ENCODE data around the gene TSHZ2. TPM values are rescaled to one million over a fixed set of nuclear protein-coding genes. Genes with fewer than 3 reads are reported as not detected.

TSHZ2 gene
- total RNA-seq, 2 experiments from 2014 or later: 8.1 to 9.2 TPM

DNA sequence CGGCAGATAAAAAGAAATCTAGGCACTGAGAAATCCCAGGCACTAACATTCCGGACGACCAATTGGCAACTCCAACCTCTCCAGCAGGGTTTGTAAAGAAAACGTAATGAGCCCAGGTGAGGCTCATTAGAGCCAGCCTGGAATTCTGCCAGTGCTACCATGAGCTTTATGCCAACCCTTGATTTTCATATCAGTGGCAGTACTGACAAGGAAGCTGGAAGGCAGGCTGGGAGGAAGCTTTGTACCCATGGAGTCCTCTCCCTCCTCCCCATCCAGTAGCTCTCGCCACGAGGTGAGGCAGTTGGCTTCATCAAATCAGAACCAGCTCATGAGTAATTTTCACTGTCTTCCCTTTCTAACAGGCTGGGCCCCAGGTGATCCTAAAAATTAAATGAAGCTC, 371.3 kb downstream of the TSHZ2 start:
- H3K27ac Mint-ChIP-seq: no peak overlapping the region
- CTCF ChIA-PET: no interaction called here

GRCh38 chr20:53344891-53345290, 372.7 kb downstream of the TSHZ2 start:
- H3K4me3 Mint-ChIP-seq: no peak overlapping the region
- DNase-seq: no peak
- ChIA-PET CTCF (no interaction called here), POLR2A (no interaction called here)
- H3K4me1 Mint-ChIP-seq: peaks cover 4% of the 10 kb centered on the region
- H3K27ac Mint-ChIP-seq: no peak overlapping the region
- H3K27me3 Mint-ChIP-seq: no peaks in the 10 kb centered on the region
- no peaks in the 10 kb centered on the region for H3K9me3 Mint-ChIP-seq
- H3K36me3 Mint-ChIP-seq (ENCODE audit: low read depth): no peaks in the 10 kb centered on the region

More for the DNA sequence above, 371.3 kb downstream of the TSHZ2 start:
- Mint-ChIP-seq H3K36me3 (ENCODE audit: low read depth) (no peaks in the 10 kb centered on the region), H3K4me1 (peaks cover 4% of the 10 kb centered on the region), H3K4me3 (no peak overlapping the region), H3K27me3 (no peaks in the 10 kb centered on the region), H3K9me3 (no peaks in the 10 kb centered on the region)
- DNase-seq: no peak
- POLR2A ChIA-PET: no interaction called here

DNA sequence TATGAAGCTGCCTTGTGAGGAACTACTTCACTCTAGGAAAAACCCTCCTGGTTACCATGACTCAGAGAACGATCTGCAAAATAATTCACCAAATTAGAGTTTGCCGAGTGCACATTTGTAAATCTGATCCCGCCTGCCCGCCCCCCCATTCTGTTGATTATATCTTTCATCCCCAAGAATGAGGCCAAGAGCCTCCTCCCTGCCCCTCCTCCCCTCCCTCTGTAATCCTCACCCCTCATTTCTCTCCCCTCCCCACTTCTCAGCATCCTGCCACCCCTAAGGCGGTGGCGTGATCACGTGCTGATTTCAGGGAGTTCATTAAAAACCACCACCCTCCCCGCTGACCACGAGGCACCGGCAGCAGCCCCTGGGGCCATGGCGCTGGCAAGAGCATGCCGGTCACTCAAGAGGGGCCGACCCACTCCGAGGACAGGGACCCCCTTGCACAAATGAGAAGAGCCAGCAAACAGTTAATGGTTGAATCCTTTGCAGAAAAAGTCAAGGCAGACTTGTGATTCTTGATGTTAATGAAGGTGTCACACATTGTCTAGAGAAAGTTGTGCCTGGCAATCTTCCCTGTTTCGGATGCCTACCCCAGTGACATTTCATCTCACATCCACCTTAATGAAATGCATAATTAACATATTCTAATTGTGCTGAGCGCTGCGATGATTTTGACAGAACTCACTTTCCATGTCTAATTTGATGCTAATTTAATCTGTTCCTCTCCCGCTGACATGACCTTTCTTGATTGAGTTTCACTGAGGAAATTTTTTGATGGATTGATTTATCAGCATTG, 373.6 kb downstream of the TSHZ2 start:
- CTCF ChIA-PET: no interaction called here
- DNase-seq: no peak
- H3K27ac Mint-ChIP-seq: no peak overlapping the region

DNA sequence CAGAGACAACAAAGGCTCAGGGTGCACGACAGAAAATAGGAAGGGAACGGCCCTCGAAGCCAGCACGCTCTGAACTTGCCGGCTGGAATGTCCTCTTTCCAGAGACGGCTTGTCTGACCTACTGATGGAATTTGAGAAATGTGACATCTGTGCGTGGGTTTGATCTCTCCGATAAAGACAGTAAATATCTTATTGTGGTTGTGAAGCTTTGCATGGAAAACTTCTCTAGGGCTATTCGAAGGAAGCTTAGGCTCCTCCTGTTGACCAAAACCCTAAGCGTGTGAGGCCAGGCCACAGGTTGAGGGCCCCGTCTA, 374.1 kb downstream of the TSHZ2 start:
- no peak for DNase-seq
- ChIA-PET CTCF (no interaction called here), POLR2A (no interaction called here)
- H3K36me3 Mint-ChIP-seq (ENCODE audit: low read depth): no peaks in the 10 kb centered on the region
- no peaks in the 10 kb centered on the region for H3K9me3 Mint-ChIP-seq
- H3K4me3 Mint-ChIP-seq: no peak overlapping the region
- H3K4me1 Mint-ChIP-seq: peaks cover 4% of the 10 kb centered on the region
- no peak overlapping the region for H3K27ac Mint-ChIP-seq
- no peaks in the 10 kb centered on the region for H3K27me3 Mint-ChIP-seq

More for the DNA sequence above, 373.6 kb downstream of the TSHZ2 start:
- H3K9me3 Mint-ChIP-seq: no peaks in the 10 kb centered on the region
- no peaks in the 10 kb centered on the region for H3K27me3 Mint-ChIP-seq
- no peak overlapping the region for H3K4me3 Mint-ChIP-seq
- POLR2A ChIA-PET: no interaction called here
- H3K4me1 Mint-ChIP-seq: peaks cover 4% of the 10 kb centered on the region
- H3K36me3 Mint-ChIP-seq (ENCODE audit: low read depth): no peaks in the 10 kb centered on the region

DNA sequence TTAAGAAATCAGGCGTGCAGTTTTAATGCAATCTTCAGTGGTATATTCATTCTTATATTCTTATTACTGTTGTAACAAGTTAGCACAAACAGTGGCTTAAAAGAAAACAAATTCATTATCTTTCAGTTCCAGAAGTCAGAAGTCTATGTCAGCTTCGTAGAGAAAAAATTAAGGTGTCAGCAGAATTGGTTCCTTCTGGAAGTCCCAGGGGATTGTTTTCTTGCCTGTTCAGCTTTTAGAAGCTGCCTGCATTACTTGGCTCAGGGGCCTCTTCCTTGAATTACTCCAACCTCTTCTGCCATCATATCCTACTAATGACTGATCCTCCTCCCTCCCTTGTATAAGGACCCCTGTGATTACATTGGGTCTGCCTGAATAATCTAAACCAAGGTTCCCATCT, 377.6 kb downstream of the TSHZ2 start:
- H3K27ac Mint-ChIP-seq: no peak overlapping the region
- no peaks in the 10 kb centered on the region for H3K36me3 Mint-ChIP-seq (ENCODE audit: low read depth)
- ChIA-PET CTCF (no interaction called here), POLR2A (no interaction called here)
- H3K4me1 Mint-ChIP-seq: peaks cover 8% of the 10 kb centered on the region
- no peak for DNase-seq
- H3K4me3 Mint-ChIP-seq: no peak overlapping the region
- H3K27me3 Mint-ChIP-seq: no peaks in the 10 kb centered on the region
- H3K9me3 Mint-ChIP-seq: no peaks in the 10 kb centered on the region

GRCh38 chr20:53352727-53353440, 380.7 kb downstream of the TSHZ2 start:
- Mint-ChIP-seq H3K9me3 (peaks cover 15% of the 10 kb centered on the region), H3K27ac (no peak overlapping the region), H3K4me1 (peaks cover 4% of the 10 kb centered on the region), H3K27me3 (no peaks in the 10 kb centered on the region), H3K4me3 (no peak overlapping the region), H3K36me3 (ENCODE audit: low read depth) (peaks cover 8% of the 10 kb centered on the region)
- no peak for DNase-seq
- ChIA-PET POLR2A (interaction anchor here (0.7 kb wide), 1 partner anchor 839 kb away, joined by 4 read pairs; no protein-coding TSS in a partner anchor), CTCF (no interaction called here)

DNA sequence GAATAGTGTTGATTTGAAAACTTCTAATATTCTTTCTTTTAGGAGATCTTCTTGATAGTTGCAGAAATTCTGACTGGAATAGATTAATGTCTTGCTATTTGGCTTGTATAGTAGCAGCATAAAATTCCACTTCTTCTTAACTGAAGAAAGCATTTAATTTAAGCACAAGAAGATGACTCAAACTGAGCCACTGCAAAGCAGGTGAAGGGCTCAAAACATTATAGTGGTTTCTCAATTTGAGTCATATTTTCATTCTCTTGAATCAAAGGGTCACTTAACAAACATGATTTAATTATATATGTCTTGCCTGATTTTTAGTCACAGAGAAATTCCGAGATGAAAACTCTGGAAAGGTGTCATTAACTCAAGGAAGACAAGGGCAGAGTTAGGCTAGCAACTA, 382.2 kb downstream of the TSHZ2 start:
- DNase-seq: no peak
- H3K9me3 Mint-ChIP-seq: peaks cover 15% of the 10 kb centered on the region
- H3K36me3 Mint-ChIP-seq (ENCODE audit: low read depth): peaks cover 8% of the 10 kb centered on the region
- H3K4me1 Mint-ChIP-seq: peaks cover 4% of the 10 kb centered on the region
- H3K27ac Mint-ChIP-seq: no peak overlapping the region
- no peak overlapping the region for H3K4me3 Mint-ChIP-seq
- no peaks in the 10 kb centered on the region for H3K27me3 Mint-ChIP-seq
- CTCF ChIA-PET: no interaction called here
- POLR2A ChIA-PET: no interaction called here

DNA sequence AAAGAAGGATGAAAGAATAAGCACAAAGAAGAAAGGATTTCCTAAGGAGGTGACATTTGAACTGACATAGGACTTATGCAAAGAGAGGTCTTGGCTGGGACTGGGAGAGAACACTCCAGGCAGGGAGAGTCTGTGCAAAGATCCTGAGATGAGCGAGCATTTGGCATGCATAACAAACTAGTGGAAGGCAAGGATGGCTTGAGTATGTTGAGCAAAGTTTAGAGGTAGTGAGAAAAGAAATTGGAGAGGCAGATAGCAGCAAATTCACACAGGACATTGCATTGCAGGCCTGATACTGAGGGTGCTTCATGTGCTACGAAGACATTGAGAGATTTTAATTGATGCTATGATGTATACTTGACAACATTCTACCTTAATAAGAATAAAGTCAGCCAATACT, 383.6 kb downstream of the TSHZ2 start:
- Mint-ChIP-seq H3K9me3 (peaks cover 15% of the 10 kb centered on the region), H3K27me3 (no peaks in the 10 kb centered on the region), H3K4me3 (no peak overlapping the region), H3K36me3 (ENCODE audit: low read depth) (peaks cover 8% of the 10 kb centered on the region), H3K27ac (no peak overlapping the region), H3K4me1 (peaks cover 4% of the 10 kb centered on the region)
- ChIA-PET POLR2A (no interaction called here), CTCF (no interaction called here)
- DNase-seq: no peak

DNA sequence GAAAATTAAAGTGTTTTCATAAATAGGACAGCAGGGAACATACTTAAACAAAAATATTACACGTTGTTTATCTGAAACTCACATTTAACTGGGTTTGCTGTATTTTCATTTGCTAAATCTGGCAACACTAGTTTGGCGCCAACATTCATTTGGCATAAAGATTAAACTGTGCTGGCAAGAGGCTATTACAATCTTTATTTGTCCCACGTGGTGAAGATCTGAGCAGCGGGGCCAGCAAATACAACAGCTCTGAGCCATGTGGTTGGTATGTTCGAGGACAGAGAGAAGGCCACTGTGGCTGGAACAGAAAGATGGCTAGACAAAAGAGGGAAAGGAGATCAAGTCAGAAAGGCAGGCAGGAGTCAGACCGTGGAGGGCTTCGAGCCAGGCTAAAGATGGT, 387.3 kb downstream of the TSHZ2 start:
- H3K4me3 Mint-ChIP-seq: no peak overlapping the region
- peaks cover 8% of the 10 kb centered on the region for H3K36me3 Mint-ChIP-seq (ENCODE audit: low read depth)
- no peaks in the 10 kb centered on the region for H3K4me1 Mint-ChIP-seq
- no peak for DNase-seq
- H3K27me3 Mint-ChIP-seq: no peaks in the 10 kb centered on the region
- ChIA-PET CTCF (interaction anchor here (0.6 kb wide), 1 partner anchor 35 kb away, joined by 3 read pairs; no protein-coding TSS in a partner anchor), POLR2A (no interaction called here)
- H3K27ac Mint-ChIP-seq: no peak overlapping the region
- peaks cover 15% of the 10 kb centered on the region for H3K9me3 Mint-ChIP-seq

GRCh38 chr20:53360852-53361251, 388.7 kb downstream of the TSHZ2 start:
- H3K27me3 Mint-ChIP-seq: no peaks in the 10 kb centered on the region
- no peak overlapping the region for H3K4me3 Mint-ChIP-seq
- peaks cover 7% of the 10 kb centered on the region for H3K9me3 Mint-ChIP-seq
- no peak for DNase-seq
- ChIA-PET CTCF (no interaction called here), POLR2A (no interaction called here)
- no peaks in the 10 kb centered on the region for H3K4me1 Mint-ChIP-seq
- H3K27ac Mint-ChIP-seq: no peak overlapping the region
- H3K36me3 Mint-ChIP-seq (ENCODE audit: low read depth): peaks cover under 1% of the 10 kb centered on the region

- no peaks in the 10 kb centered on the region for H3K27me3 Mint-ChIP-seq
- ChIA-PET CTCF (no interaction called here), POLR2A (no interaction called here)
- no peaks in the 10 kb centered on the region for H3K36me3 Mint-ChIP-seq (ENCODE audit: low read depth)
- H3K27ac Mint-ChIP-seq: no peak overlapping the region
- H3K9me3 Mint-ChIP-seq: no peaks in the 10 kb centered on the region
- no peaks in the 10 kb centered on the region for H3K4me1 Mint-ChIP-seq
- no peak for DNase-seq
- no peak overlapping the region for H3K4me3 Mint-ChIP-seq
Measured at GRCh38 chr20:53362736-53363135, 390.6 kb downstream of the TSHZ2 start.

DNA sequence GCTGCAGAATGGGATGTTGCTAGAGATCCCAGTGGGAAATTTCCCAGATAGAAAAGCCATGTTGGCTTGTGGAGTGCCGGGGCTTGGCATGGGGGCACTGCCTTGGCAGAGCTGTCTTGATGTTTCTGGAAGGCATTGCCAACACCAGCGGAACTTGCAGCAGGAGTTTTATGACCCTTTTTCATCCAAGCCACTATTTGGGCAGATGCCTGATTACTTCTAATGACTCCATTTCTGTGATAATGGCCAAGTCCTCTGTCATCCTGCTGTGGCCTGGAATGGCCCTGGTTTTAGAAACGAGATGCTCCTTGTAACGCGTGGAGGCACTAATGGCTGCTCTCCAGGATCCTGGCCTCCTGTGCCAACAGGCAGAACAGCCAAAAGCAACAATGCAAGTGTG, 392.5 kb downstream of the TSHZ2 start:
- Mint-ChIP-seq H3K36me3 (ENCODE audit: low read depth) (no peaks in the 10 kb centered on the region), H3K4me3 (no peak overlapping the region), H3K27ac (no peak overlapping the region), H3K4me1 (no peaks in the 10 kb centered on the region), H3K9me3 (no peaks in the 10 kb centered on the region), H3K27me3 (no peaks in the 10 kb centered on the region)
- ChIA-PET CTCF (no interaction called here), POLR2A (no interaction called here)
- no peak for DNase-seq

DNA sequence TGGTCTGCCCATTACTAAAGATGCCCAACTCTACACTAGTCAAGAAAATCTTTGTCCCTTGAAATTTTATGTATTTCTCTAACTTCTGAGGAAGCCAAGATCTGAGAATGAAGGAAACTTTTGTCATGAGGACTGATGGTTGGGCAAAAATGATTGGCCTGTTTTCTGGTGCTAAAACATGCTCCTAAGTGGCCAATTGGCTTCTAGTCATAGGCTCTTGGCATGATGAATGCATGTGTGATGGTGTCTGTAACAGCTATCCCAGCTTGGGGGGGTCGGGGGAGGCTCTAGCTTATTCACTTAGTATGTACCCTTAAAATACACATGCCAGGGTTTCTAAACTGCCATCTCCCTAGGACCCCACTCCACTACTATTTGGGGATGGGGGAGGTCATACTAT, 392.9 kb downstream of the TSHZ2 start:
- POLR2A ChIA-PET: no interaction called here

GRCh38 chr20:53365539-53366075, 393.4 kb downstream of the TSHZ2 start:
- Mint-ChIP-seq H3K4me1 (peaks cover 7% of the 10 kb centered on the region), H3K27me3 (no peaks in the 10 kb centered on the region), H3K36me3 (ENCODE audit: low read depth) (no peaks in the 10 kb centered on the region), H3K9me3 (no peaks in the 10 kb centered on the region), H3K27ac (no peak overlapping the region), H3K4me3 (no peak overlapping the region)
- CTCF ChIA-PET: no interaction called here
- DNase-seq: no peak
- POLR2A ChIA-PET: no interaction called here

More for the DNA sequence above, 392.9 kb downstream of the TSHZ2 start:
- Mint-ChIP-seq H3K27me3 (no peaks in the 10 kb centered on the region), H3K9me3 (no peaks in the 10 kb centered on the region), H3K4me1 (peaks cover 3% of the 10 kb centered on the region), H3K27ac (no peak overlapping the region), H3K36me3 (ENCODE audit: low read depth) (no peaks in the 10 kb centered on the region), H3K4me3 (no peak overlapping the region)
- DNase-seq: no peak
- CTCF ChIA-PET: no interaction called here
